Keratinocyte (primary cell): ENCODE measurements around the gene VPS13C.

Experiments
- CTCF ChIP-seq, 3 experiments: IDR thresholded peaks in 1 of 3; conservative IDR thresholded peaks in 1 of 3; optimal IDR thresholded peaks in 1 of 3; 2 replicates in 2 of 3; 3 replicates in 1 of 3; pipeline versions ENCODE3 to v1.5.1; 2011; ENCODE audit warnings: low read length in 3 of 3, mild to moderate bottlenecking in 3 of 3, moderate library complexity in 2 of 3, control low read depth in 1 of 3, inconsistent platforms in 1 of 3; ENCODE audit not compliant: insufficient read depth in 2 of 3; ENCODE audit errors: extremely low read depth in 1 of 3
- EZH2 ChIP-seq: IDR thresholded peaks from one replicate; pipeline ENCODE4 v1.6.1; 2012; ENCODE audit warnings: inconsistent platforms, mild to moderate bottlenecking, low read length, moderate library complexity

DNA sequence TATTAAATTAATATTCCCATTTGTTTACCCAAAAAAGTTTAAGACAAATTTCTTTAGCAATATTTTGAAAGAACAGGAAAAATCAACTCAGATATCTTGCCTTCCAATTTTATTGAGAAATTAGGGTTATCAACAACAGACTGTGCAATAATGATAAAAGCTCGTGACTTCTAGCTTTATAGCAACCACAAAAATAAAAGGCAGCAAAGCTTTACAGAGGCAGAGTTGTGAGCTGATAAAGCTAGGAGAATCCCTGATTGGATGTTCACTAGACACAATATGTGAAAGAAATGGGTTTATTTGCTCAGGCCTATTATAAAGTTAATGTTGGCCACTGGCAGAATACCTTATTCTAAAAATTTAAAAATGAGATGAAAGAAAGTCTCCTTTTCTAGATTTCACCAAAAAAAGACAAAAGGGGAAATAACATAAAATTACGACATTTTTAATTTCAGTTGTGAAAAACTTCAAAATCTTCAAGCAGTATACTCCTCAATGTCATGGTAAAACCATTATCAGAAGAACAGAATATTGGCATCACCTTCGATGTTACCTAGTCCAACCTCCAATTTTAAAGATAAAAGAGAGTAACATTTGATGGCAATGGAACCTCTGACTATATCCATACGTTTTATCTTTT lies 2.8 kb downstream of the VPS13C start:
- TF ChIP-seq EZH2 (no peak), CTCF (optimal IDR thresholded peaks at IDR 0.05 in 1 of 3, IDR thresholded peaks at IDR 0.05 in 1 of 3, conservative IDR thresholded peaks at IDR 0.05 in 1 of 3; ENCODE audit: extremely low read depth in 1 of 3, insufficient read depth in 2 of 3, low read length in 3 of 3) (no peak)
